Gastrocnemius medialis (tissue), 4 donors: Measurements from ENCODE around the gene ZNF787. TPM values are rescaled to one million over a fixed set of nuclear protein-coding genes. Genes with fewer than 3 reads are reported as not detected.

Experiments used
- ATAC-seq, 2 donors: fragments of 150-250 bp; one replicate each; pipeline ENCODE4 v1.9.1; 2016
- DNase-seq, 2 donors: peaks; one replicate each; pipeline ENCODE4 v3.0.0-alpha.2; 2019
- H3K27ac ChIP-seq, 4 donors: fragments of 200-600 bp; sonication (generic); 1 replicate in 1 of 4; 2 replicates in 3 of 4; pipeline ENCODE4 v1.5.1; 2016 to 2018; ENCODE audit warnings: mild to moderate bottlenecking in 2 of 4, moderate library complexity in 1 of 4
- H3K27me3 ChIP-seq, 3 donors: fragments of 200-600 bp; sonication (generic) in 2 of 3; 1 replicate in 1 of 3; 2 replicates in 2 of 3; pipeline versions ENCODE4 v1.5.1 to v1.6.0; 2016 to 2019; ENCODE audit warnings: mild to moderate bottlenecking in 1 of 3, moderate library complexity in 1 of 3
- H3K36me3 ChIP-seq, 2 donors: fragments of 200-600 bp; sonication (generic) in 1 of 2; one replicate each; pipeline ENCODE4 v1.5.1; 2017 to 2018
- H3K4me1 ChIP-seq, 2 donors: fragments of 200-600 bp; sonication (generic) in 1 of 2; one replicate each; pipeline ENCODE4 v1.5.1; 2016 to 2017; ENCODE audit warnings: mild to moderate bottlenecking in 2 of 2
- H3K4me3 ChIP-seq, 4 donors: fragments of 200-600 bp; sonication (generic) in 3 of 4; 1 replicate in 1 of 4; 2 replicates in 3 of 4; pipeline ENCODE4 v1.5.1; 2016 to 2019; ENCODE audit warnings: mild to moderate bottlenecking in 2 of 4
- H3K9me3 ChIP-seq, 3 donors: fragments of 200-600 bp; sonication (generic) in 2 of 3; 1 replicate in 1 of 3; 2 replicates in 2 of 3; pipeline ENCODE4 v1.5.1; 2016 to 2019
- POLR2A ChIP-seq, 2 donors: fragments of 450-650 bp; IDR thresholded peaks; one replicate each; pipeline ENCODE4 v1.6.1; 2017; ENCODE audit warnings: antibody characterized with exemption in 2 of 2, mild to moderate bottlenecking in 2 of 2, moderate library complexity in 2 of 2
- in situ Hi-C, 4 donors: fragments of 200-750 bp; cut with MboI; loops; one replicate each; pipeline versions ENCODE4 v1.15.0 to v1.8.0; 2017; ENCODE audit warnings: low sequenced_read_pairs in 4 of 4
- intact Hi-C: fragments of 100-400 bp; cut with DNase I; formaldehyde crosslinking; loops from one replicate; pipeline ENCODE4 v1.15.1; 2023; ENCODE audit warnings: low total_unique reads
- total RNA-seq, 4 donors: library from RNA; depleted of rRNA; stranded (reverse); fragments of >200 nt; gene quantifications; one replicate each; pipeline versions ENCODE4 v1.1.0 to v1.2.3, GENCODE V29; 2016
- TF ChIP-seq, protein P1 (sequence below), 5 experiments: fragments of 450-650 bp in 3 of 5; fragments of 200-600 bp in 2 of 5; sonication (generic) in 2 of 5; IDR thresholded peaks in 4 of 5; conservative IDR thresholded peaks in 1 of 5; 1 replicate in 4 of 5; 2 replicates in 1 of 5; pipeline ENCODE4 v1.5.1; 2016 to 2019; ENCODE audit warnings: antibody characterized with exemption in 5 of 5, mild to moderate bottlenecking in 3 of 5, moderate library complexity in 3 of 5

The ZNF787 gene
- total RNA-seq, 4 donors from 2014 or later, result 16.7 to 43.0 (median 26.5) TPM

DNA sequence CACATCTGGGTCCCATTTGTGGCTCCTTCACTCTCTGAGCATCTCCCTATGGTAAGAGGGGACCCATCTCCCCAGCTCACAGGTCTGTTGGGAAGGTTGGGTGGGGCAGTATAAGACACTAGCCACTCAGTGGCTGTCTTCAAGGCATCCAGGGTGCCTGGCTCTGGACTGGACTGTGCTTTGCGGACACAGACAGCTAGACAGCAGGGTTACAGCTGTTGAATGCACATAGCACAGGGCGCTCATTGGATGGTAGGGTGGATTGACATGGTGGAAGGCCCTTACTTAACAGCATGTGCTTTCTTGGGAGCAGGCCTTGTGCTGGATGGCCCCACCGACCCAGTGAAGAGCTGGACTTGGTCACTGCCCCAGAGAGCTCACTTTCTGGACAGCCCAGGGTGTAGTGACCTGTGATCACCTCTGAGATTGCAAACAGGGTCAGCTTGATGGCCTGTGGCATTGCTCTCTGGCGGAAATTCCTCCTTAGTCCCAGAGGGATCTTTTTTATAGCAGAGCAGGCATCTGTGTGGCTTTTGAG lies 21.9 kb upstream of the ZNF787 start:
- H3K9me3 ChIP-seq, result no peaks in the 10 kb centered on the region
- intact Hi-C loops (loop anchor here (5.0 to 10.0 kb wide), 3 partner anchors 36 to 452 kb away; partner anchors contain the start of genes ZNF71 and ZSCAN5A), in situ Hi-C loops (no loop called here)
- no peaks in the 10 kb centered on the region for H3K27me3 ChIP-seq
- no peak overlapping the region for H3K4me3 ChIP-seq
- H3K4me1 ChIP-seq, result peaks cover 11 to 21% of the 10 kb centered on the region in 2 donors
- H3K36me3 ChIP-seq, result peaks cover 0 to 10% of the 10 kb centered on the region in 2 donors
- DNase-seq, result no peak
- TF ChIP-seq, protein P1, sequence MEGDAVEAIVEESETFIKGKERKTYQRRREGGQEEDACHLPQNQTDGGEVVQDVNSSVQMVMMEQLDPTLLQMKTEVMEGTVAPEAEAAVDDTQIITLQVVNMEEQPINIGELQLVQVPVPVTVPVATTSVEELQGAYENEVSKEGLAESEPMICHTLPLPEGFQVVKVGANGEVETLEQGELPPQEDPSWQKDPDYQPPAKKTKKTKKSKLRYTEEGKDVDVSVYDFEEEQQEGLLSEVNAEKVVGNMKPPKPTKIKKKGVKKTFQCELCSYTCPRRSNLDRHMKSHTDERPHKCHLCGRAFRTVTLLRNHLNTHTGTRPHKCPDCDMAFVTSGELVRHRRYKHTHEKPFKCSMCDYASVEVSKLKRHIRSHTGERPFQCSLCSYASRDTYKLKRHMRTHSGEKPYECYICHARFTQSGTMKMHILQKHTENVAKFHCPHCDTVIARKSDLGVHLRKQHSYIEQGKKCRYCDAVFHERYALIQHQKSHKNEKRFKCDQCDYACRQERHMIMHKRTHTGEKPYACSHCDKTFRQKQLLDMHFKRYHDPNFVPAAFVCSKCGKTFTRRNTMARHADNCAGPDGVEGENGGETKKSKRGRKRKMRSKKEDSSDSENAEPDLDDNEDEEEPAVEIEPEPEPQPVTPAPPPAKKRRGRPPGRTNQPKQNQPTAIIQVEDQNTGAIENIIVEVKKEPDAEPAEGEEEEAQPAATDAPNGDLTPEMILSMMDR (IDR thresholded peaks at IDR 0.05 in 4 of 5, conservative IDR thresholded peaks at IDR 0.05 in 1 of 5), result no peak
- TF ChIP-seq POLR2A (IDR thresholded peaks at IDR 0.05), result no peak
- peak overlapping the region in 1 of 4 donors; percentile 7 for H3K27ac ChIP-seq
- ATAC-seq, result no peak

- in situ Hi-C loops, result no loop called here
- Histone ChIP-seq H3K4me1 (peaks cover 11 to 21% of the 10 kb centered on the region in 2 donors), H3K9me3 (no peaks in the 10 kb centered on the region)
Observed at GRCh38 chr19:56142087-56142787, 21.1 kb upstream of the ZNF787 start.

GRCh38 chr19:56141417-56141993 lies 20.4 kb upstream of the ZNF787 start:
- intact Hi-C loops, result loop anchor here (2.0 to 10.0 kb wide), 4 partner anchors 34 to 453 kb away; partner anchors contain the start of genes ZNF71 and ZSCAN5A
- Histone ChIP-seq H3K9me3 (no peaks in the 10 kb centered on the region), H3K4me3 (peak overlapping the region; percentile 57 to 76 (median 58)), H3K4me1 (peaks cover 11 to 21% of the 10 kb centered on the region in 2 donors), H3K36me3 (no peaks in the 10 kb centered on the region), H3K27ac (peak overlapping the region; percentile 84 to 89 (median 86)), H3K27me3 (no peaks in the 10 kb centered on the region)
- ATAC-seq (no peak), DNase-seq (no peak)
- no peak for TF ChIP-seq POLR2A (IDR thresholded peaks at IDR 0.05)
- TF ChIP-seq, protein P1 (IDR thresholded peaks at IDR 0.05 in 4 of 5, conservative IDR thresholded peaks at IDR 0.05 in 1 of 5), result no peak
- in situ Hi-C loops, result no loop called here

More at GRCh38 chr19:56142087-56142787, 21.1 kb upstream of the ZNF787 start:
- H3K36me3 ChIP-seq, result peaks cover 0 to 2% of the 10 kb centered on the region in 2 donors
- peak overlapping the region; percentile 84 to 89 (median 86) for H3K27ac ChIP-seq
- TF ChIP-seq, protein P1 (IDR thresholded peaks at IDR 0.05 in 4 of 5, conservative IDR thresholded peaks at IDR 0.05 in 1 of 5), result no peak
- H3K4me3 ChIP-seq, result peak overlapping the region; percentile 57 to 76 (median 58)
- no peaks in the 10 kb centered on the region for H3K27me3 ChIP-seq
- DNase-seq, result no peak
- intact Hi-C loops, result loop anchor here (5.0 to 10.0 kb wide), 3 partner anchors 35 to 453 kb away; partner anchors contain the start of genes ZNF71 and ZSCAN5A
- no peak for ATAC-seq

DNA sequence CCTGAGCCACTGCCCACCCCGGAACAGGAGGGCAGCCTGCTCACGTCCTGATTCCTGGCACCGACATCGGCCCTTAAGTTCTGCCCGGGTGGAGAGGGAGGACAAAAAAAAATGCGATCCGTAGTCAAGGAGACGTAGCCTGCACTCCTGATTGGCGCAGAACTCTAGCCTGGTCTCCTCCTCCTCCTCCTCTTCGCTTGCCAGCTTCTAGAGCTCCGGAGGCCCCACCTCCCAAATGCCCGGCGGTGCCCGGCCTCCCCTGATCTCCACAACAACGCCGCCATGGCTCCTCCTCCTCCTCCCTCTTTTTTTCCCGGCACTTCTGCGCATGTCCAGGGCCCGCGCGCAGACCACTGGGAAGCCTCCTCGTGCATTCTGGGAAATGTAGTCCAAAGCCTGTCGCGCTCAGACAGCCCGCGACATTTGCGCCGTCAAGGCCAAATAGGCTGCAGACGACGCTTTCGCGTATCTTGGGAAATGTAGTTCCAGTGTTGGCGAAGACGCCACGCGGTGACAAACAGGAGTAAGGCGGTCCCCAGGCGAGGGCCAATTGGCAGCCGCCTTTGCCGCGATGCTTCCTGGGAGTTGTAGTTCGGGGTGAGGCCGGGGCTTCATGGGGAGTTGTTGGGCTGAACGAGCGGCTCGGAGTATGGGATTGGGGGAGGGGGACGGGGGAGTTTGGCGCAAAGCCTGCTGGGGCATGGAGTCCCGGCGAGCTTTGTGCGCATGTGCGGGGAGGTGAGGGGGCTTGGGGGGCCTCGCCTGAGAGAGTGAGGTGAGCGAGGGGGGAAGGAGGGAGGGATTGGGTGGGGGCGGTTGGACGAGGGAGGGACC lies 19.7 kb upstream of the ZNF787 start, which contains the start of gene ZNF444:
ZNF444 (plus strand) TSS at position 705 of the 834 bp plus-strand sequence. CDS start 5,625 bp downstream, outside the sequence.
- in situ Hi-C loops (no loop called here), intact Hi-C loops (loop anchor here (1.0 to 10.0 kb wide), 5 partner anchors 19 to 454 kb away; partner anchors contain the start of genes ZNF71, ZNF787 and ZSCAN5A)
- TF ChIP-seq POLR2A (IDR thresholded peaks at IDR 0.05), result peak; percentile 52 to 54
- TF ChIP-seq, protein P1 (IDR thresholded peaks at IDR 0.05 in 4 of 5, conservative IDR thresholded peaks at IDR 0.05 in 1 of 5), result no peak
- Histone ChIP-seq H3K9me3 (no peaks in the 10 kb centered on the region), H3K27ac (peak within 1 kb of the TSS; percentile 84 to 89 (median 86)), H3K27me3 (no peaks in the 10 kb centered on the region), H3K36me3 (no peaks in the 10 kb centered on the region), H3K4me1 (peaks cover 11 to 21% of the 10 kb centered on the region in 2 donors), H3K4me3 (peak within 1 kb of the TSS; percentile 57 to 76 (median 60))
- peak; percentile 98 to 99 for DNase-seq
- ATAC-seq, result peak; percentile 96
